ENCODE results near the gene SSX2IP.

The SSX2IP gene

DNA sequence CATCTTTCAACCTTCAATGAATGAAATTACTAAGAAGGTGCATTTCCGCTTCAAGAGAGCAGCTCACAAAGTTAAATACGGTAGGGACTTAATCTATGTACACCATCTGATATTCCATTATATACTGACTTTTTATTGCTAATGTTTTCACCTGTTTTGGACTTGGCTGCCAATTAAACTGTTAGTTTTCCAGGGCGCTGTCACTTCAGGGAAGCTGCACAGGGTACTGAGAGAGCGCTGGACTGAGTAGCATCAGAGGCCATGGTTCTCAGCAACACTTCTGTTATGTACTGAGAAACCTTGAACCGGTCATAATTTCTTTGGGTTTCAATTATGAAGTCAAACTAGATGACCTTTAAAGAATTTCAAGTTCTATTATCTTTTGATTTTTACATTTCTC is 8.2 kb downstream of the SSX2IP start:
- no peak overlapping the region for H3K4me3 ChIP-seq (replicated peaks; ENCODE audit: low read depth, low read length)
- TF ChIP-seq, protein P1, sequence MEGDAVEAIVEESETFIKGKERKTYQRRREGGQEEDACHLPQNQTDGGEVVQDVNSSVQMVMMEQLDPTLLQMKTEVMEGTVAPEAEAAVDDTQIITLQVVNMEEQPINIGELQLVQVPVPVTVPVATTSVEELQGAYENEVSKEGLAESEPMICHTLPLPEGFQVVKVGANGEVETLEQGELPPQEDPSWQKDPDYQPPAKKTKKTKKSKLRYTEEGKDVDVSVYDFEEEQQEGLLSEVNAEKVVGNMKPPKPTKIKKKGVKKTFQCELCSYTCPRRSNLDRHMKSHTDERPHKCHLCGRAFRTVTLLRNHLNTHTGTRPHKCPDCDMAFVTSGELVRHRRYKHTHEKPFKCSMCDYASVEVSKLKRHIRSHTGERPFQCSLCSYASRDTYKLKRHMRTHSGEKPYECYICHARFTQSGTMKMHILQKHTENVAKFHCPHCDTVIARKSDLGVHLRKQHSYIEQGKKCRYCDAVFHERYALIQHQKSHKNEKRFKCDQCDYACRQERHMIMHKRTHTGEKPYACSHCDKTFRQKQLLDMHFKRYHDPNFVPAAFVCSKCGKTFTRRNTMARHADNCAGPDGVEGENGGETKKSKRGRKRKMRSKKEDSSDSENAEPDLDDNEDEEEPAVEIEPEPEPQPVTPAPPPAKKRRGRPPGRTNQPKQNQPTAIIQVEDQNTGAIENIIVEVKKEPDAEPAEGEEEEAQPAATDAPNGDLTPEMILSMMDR (IDR thresholded peaks at IDR 0.05; ENCODE audit: low read length, missing control alignments), result no peak
- no peak for DNase-seq (ENCODE audit: low read depth)

DNA sequence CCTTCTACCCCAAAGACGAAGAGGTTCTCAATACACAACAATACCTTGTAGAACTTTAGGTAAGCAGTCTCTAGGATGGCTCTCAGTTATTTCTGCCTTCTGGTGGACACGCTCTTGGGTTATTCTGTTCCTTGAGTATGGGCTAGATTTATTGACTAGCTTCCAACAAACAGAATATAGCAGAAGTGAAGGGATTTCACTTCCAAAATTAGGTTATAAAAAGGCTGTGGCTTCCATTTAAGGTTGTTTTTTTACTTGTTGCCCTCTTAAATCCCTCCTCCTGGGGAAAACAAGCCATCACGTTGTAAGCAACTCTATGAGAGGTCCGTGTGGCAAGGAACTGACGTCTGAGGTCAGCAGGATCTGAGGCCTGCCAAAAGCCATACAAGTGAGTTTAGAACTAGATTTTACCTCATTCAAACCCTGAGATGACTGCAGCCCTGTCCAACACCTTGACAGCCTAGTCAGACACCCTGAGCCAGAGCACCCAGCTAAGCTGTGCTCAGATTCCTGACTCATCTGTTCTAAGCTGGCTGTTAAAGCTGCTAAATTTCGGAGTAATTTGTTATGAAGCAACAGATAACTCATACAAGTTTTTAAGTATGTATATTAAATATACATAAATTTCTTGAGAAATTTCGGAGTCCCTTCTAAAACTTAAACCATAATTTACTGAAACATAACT is 12.7 kb downstream of the SSX2IP start:
- TF ChIP-seq, protein P1 (IDR thresholded peaks at IDR 0.05; ENCODE audit: low read length, missing control alignments), result no peak
- H3K4me3 ChIP-seq (replicated peaks; ENCODE audit: low read depth, low read length), result no peak overlapping the region
- DNase-seq (ENCODE audit: low read depth), result no peak

GRCh38 chr1:84675631-84676030 is 14.6 kb downstream of the SSX2IP start:
- no peak for DNase-seq (ENCODE audit: low read depth)
- TF ChIP-seq, protein P1 (IDR thresholded peaks at IDR 0.05; ENCODE audit: low read length, missing control alignments), result no peak
- H3K4me3 ChIP-seq (replicated peaks; ENCODE audit: low read depth, low read length), result no peak overlapping the region

- no peak for DNase-seq (ENCODE audit: low read depth)
- TF ChIP-seq, protein P1 (IDR thresholded peaks at IDR 0.05; ENCODE audit: low read length, missing control alignments), result no peak
- no peak overlapping the region for H3K4me3 ChIP-seq (replicated peaks; ENCODE audit: low read depth, low read length)
These were observed 15.2 kb downstream of the SSX2IP start for GRCh38 chr1:84675106-84675505.

- DNase-seq (ENCODE audit: low read depth), result no peak
- TF ChIP-seq, protein P1 (IDR thresholded peaks at IDR 0.05; ENCODE audit: low read length, missing control alignments), result no peak
- no peak overlapping the region for H3K4me3 ChIP-seq (replicated peaks; ENCODE audit: low read depth, low read length)
These were observed 15.6 kb downstream of the SSX2IP start for GRCh38 chr1:84674705-84675104.

DNA sequence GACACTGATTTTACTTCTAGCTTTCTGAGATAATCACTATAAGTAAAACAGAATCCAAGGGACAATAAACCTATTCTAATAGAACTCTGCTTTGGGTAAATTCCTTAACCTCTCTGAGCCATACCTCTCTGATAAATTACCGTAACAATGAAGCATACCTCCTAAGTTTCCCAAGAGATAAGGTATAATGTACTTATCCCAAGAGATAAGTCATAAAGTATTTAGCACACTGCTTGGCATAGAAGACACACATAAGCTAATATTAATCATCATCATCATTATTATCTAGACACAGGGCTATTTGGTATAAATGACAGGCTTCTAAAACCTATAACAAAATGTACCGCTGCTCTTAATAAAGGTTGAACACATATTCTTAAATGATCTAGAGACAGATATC is 16.2 kb downstream of the SSX2IP start:
- no peak overlapping the region for H3K4me3 ChIP-seq (replicated peaks; ENCODE audit: low read depth, low read length)
- no peak for DNase-seq (ENCODE audit: low read depth)
- TF ChIP-seq, protein P1 (IDR thresholded peaks at IDR 0.05; ENCODE audit: low read length, missing control alignments), result no peak
